Colonic mucosa (tissue), 4 donors: ENCODE results near the gene CISH. TPM values are rescaled to one million over a fixed set of nuclear protein-coding genes. Genes with fewer than 3 reads are reported as not detected.

Source experiments
- DNase-seq: peaks from one replicate; pipeline ENCODE4 v3.0.0-alpha.2; 2020
- H3K27ac ChIP-seq: fragments of 200-600 bp; one replicate; pipeline ENCODE4 v1.8.0; 2021
- H3K27me3 ChIP-seq: fragments of 200-600 bp; one replicate; pipeline ENCODE4 v1.8.0; 2021
- H3K36me3 ChIP-seq: fragments of 200-600 bp; one replicate; pipeline ENCODE4 v1.8.0; 2021
- H3K4me1 ChIP-seq: fragments of 200-600 bp; one replicate; pipeline ENCODE4 v1.8.0; 2021; ENCODE audit warnings: mild to moderate bottlenecking
- H3K4me3 ChIP-seq: fragments of 200-600 bp; one replicate; pipeline ENCODE4 v1.8.0; 2021
- H3K9ac ChIP-seq, 2 donors: one replicate each; pipeline ENCODE4 v1.7.0; 2013; ENCODE audit warnings: control low read depth in 2 of 2, low read depth in 2 of 2, low read length in 2 of 2
- H3K9me3 ChIP-seq: fragments of 200-600 bp; one replicate; pipeline ENCODE4 v1.8.0; 2021
- intact Hi-C: fragments of 100-400 bp; cut with DNase I; formaldehyde crosslinking; loops from one replicate; pipeline ENCODE4 v1.14.1; 2022
- total RNA-seq, 2 donors: library from RNA; stranded (reverse); fragmentation: NEBNext Ultra II Directional in 1 of 2; extraction: Animal tissue kit (Norgen Biotek cat#: 25700) in 1 of 2; gene quantifications; one replicate each; pipeline ENCODE4 v1.2.1, GENCODE V29; 2021
- TF ChIP-seq, protein P1 (sequence below): fragments of 200-600 bp; IDR thresholded peaks from one replicate; pipeline ENCODE4 v1.8.0; 2022; ENCODE audit warnings: antibody characterized with exemption, mild to moderate bottlenecking
- donor health status: healthy.
- donor health status: DM: no; HTN: no; CAD: no.
- donor health status: DM: no; HTN: no; CAD: no.

The CISH gene
- total RNA-seq, 2 donors from 2014 or later: 17.1 to 19.6 TPM

DNA sequence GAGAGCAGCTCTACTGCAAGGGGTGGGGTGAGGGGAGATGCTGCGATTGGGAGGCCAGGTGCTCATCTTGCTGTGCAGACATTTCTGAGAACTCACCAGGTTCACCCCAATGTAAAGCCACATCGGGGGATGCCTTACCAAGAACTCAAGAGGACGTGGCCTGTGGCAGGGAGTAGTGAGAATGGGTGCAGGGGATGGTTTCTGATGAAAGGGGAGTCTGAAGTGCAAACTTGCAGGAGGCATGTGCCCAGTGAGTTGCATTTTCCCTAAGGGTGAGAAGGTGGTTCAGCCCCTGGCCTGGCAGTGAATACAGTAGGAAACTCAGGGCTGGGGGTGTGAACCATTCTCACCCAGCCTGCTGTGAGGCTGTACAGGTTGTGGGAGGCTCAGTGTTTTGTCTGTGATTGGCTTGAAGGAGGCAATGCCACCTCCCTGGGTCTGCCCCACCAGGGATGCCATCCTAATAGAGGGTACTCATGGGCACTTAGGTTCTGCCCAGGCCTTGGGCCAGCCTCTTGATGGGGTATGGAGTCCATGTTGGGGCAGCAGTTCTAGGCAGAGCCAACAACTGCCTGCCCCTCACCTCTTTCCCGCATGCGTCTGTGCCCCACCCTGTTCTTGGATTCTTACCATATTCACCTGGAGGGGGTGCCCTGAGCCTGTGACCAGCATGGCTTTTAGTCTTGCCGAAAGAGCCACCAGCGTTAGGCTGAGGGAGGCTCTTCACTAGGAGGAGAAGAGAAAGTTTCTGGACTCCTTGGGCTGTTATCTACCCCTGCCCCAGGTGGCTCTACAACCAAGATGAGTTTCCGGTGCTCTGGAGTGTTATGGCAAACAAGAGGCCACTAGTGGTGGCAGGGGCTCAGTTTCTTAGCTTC lies 37.8 kb downstream of the CISH start:
- DNase-seq: no peak
- no peaks in the 10 kb centered on the region for H3K4me1 ChIP-seq
- H3K9ac ChIP-seq: no peak overlapping the region
- H3K36me3 ChIP-seq: no peaks in the 10 kb centered on the region
- TF ChIP-seq, protein P1, sequence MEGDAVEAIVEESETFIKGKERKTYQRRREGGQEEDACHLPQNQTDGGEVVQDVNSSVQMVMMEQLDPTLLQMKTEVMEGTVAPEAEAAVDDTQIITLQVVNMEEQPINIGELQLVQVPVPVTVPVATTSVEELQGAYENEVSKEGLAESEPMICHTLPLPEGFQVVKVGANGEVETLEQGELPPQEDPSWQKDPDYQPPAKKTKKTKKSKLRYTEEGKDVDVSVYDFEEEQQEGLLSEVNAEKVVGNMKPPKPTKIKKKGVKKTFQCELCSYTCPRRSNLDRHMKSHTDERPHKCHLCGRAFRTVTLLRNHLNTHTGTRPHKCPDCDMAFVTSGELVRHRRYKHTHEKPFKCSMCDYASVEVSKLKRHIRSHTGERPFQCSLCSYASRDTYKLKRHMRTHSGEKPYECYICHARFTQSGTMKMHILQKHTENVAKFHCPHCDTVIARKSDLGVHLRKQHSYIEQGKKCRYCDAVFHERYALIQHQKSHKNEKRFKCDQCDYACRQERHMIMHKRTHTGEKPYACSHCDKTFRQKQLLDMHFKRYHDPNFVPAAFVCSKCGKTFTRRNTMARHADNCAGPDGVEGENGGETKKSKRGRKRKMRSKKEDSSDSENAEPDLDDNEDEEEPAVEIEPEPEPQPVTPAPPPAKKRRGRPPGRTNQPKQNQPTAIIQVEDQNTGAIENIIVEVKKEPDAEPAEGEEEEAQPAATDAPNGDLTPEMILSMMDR: no peak
- intact Hi-C loops: loop anchor here (5.0 kb wide), 1 partner anchor 803 kb away; no protein-coding TSS in a partner anchor
- H3K27ac ChIP-seq: no peak overlapping the region
- no peaks in the 10 kb centered on the region for H3K27me3 ChIP-seq
- no peaks in the 10 kb centered on the region for H3K9me3 ChIP-seq
- H3K4me3 ChIP-seq: no peak overlapping the region

DNA sequence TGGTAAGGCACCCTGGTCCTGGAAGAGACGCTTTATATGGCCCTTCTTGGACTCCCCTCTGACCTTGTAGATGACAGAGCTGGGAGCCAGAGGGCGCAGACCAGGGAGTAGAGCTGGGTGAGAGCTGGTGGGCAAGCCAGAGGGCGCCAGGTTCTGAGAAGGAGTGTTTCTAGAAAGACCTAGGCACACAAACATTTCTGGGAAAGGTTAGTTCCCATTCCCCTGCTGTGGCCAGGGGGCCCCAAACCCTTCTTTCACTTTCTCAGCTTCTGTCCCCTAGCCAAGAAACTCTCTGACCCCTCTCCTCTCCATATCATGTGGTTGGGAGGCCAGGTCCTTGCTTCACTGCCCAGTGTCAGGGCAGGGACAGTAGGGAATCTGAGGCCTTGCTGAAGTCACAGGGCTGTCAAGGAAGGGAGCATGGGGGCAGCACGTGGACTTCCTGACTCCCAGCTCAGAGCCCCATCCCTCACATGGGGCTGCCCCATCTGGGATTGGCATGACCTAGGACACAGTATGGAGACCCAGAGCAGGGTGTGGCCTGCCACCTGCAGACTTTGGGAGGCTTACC lies 38.7 kb downstream of the CISH start:
- TF ChIP-seq, protein P1: no peak
- H3K27ac ChIP-seq: peak overlapping the region; percentile 37
- no peaks in the 10 kb centered on the region for H3K9me3 ChIP-seq
- H3K27me3 ChIP-seq: no peaks in the 10 kb centered on the region
- H3K4me3 ChIP-seq: no peak overlapping the region
- peak overlapping the region in 1 of 2 donors; percentile 55 for H3K9ac ChIP-seq
- intact Hi-C loops: loop anchor here (5.0 kb wide), 1 partner anchor 804 kb away; no protein-coding TSS in a partner anchor
- H3K4me1 ChIP-seq: no peaks in the 10 kb centered on the region
- H3K36me3 ChIP-seq: no peaks in the 10 kb centered on the region
- no peak for DNase-seq

DNA sequence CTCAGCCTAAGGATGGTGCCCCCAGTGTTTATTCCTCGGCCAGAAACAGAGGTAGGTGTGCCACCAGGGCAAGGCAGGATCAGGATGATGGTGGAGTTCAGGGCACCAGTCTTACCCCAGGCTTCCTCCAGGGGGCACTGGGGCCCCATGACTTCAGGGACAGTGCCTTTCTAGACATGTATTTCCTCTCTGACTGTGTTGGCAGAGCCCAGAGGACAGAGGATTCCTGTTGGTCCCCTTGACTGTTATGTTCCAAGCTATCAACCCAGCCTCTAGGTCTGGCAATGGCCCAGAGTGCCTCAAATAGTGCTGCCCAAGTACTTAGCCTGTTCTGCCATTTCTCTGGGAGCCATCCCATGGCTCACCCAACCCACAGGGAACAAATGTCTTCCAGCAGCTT lies 39.4 kb downstream of the CISH start:
- TF ChIP-seq, protein P1: peak; percentile 87
- Histone ChIP-seq H3K27ac (peak overlapping the region; percentile 37), H3K36me3 (no peaks in the 10 kb centered on the region), H3K4me3 (no peak overlapping the region), H3K27me3 (no peaks in the 10 kb centered on the region), H3K9ac (peak overlapping the region in 1 of 2 donors; percentile 55), H3K9me3 (no peaks in the 10 kb centered on the region), H3K4me1 (no peaks in the 10 kb centered on the region)
- DNase-seq: peak; percentile 83
- intact Hi-C loops: loop anchor here (5.0 kb wide), 1 partner anchor 805 kb away; no protein-coding TSS in a partner anchor

DNA sequence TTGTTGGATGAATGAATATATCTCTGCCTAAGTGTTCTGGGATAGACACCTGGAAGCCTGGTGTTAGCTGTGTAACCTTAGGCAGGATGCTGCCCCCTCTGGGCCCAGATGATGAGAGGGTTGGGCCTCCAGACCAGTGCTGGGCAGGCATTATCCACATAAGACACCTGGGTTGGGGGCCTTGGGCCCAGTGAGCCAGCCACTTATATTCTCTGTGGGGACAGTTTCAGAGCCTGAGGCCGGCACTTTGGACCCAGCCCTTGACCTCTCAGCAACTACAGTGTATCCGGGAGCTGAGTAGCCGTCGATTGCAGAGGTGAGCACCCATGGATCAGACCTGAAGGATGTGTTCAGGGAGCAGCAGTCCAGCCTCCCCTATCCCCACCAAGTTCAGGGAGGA lies 40.1 kb downstream of the CISH start:
- DNase-seq: no peak
- TF ChIP-seq, protein P1: no peak
- no peak overlapping the region for H3K9ac ChIP-seq
- H3K4me1 ChIP-seq: no peaks in the 10 kb centered on the region
- intact Hi-C loops: loop anchor here (2.0 to 5.0 kb wide), 2 partner anchors 41 to 806 kb away; no protein-coding TSS in a partner anchor
- no peak overlapping the region for H3K27ac ChIP-seq
- no peak overlapping the region for H3K4me3 ChIP-seq
- no peaks in the 10 kb centered on the region for H3K9me3 ChIP-seq
- H3K36me3 ChIP-seq: no peaks in the 10 kb centered on the region
- no peaks in the 10 kb centered on the region for H3K27me3 ChIP-seq

DNA sequence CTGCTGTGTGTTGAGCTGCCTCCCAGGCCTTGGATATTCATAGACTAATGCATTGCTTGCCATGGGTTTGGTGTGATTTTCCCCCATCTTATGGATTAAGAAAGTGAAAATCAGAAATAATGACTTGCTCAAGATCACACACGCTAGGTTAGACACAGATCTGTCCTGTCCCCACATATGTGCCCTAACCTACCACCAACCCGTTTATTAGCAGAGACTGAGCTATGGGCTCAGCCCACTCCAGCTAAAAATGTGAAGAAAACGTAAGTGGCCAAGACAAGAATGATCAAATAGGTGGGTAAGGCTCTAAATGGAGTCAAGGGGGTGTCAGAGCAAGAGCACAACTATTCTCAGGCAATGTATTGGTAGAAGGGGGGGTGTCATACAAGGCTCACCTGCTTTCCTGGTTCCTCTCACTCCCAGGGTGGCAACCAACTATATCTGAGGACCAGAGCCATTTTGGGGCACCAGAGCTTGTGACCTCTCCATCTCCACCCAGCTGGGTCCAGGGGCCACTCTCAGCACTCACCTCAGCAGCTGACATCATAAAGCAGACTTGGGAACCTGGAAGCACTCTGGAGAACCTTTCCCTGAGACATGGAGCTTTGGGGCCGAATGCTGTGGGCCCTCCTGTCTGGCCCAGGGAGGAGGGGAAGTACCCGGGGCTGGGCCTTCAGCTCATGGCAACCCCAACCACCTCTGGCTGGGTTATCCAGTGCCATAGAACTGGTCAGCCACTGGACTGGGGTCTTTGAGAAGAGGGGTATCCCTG lies 40.9 kb downstream of the CISH start:
- H3K27ac ChIP-seq: no peak overlapping the region
- no peaks in the 10 kb centered on the region for H3K9me3 ChIP-seq
- no peaks in the 10 kb centered on the region for H3K4me1 ChIP-seq
- H3K27me3 ChIP-seq: no peaks in the 10 kb centered on the region
- TF ChIP-seq, protein P1: no peak
- H3K4me3 ChIP-seq: no peak overlapping the region
- intact Hi-C loops: loop anchor here (2.0 to 5.0 kb wide), 2 partner anchors 42 to 807 kb away; no protein-coding TSS in a partner anchor
- H3K36me3 ChIP-seq: no peaks in the 10 kb centered on the region
- no peak for DNase-seq
- H3K9ac ChIP-seq: peak overlapping the region in 1 of 2 donors; percentile 96
